ENCODE results near the gene PIP4K2A. TPM values are rescaled to one million over a fixed set of nuclear protein-coding genes. Genes with fewer than 3 reads are reported as not detected.

Gene PIP4K2A
- total and polyA plus RNA-seq, 9 donors = 4.3 to 85.6 (median 18.4) TPM

GRCh38 chr10:22609251-22609650 is 105.1 kb downstream of the PIP4K2A start:
- Histone ChIP-seq H3K4me3 (no peak overlapping the region), H3K27ac (no peak overlapping the region), H3K4me1 (ENCODE audit: insufficient read depth) (peaks cover 2% of the 10 kb centered on the region), H3K36me3 (no peaks in the 10 kb centered on the region), H3K9me3 (no peaks in the 10 kb centered on the region), H3K27me3 (no peaks in the 10 kb centered on the region)
- WGBS, 3 donors = 81 to 84% (median 84%) methylated on average over 2 of the region's 2 CpGs
- intact Hi-C loops (cut with DNase I) = no loop called here
- TF ChIP-seq EP300 (IDR thresholded peaks at IDR 0.05) (no peak), CTCF (IDR thresholded peaks at IDR 0.05) (no peak), POLR2A (IDR thresholded peaks at IDR 0.05) (no peak)
- no peak for DNase-seq

GRCh38 chr10:22607261-22607660 is 107.1 kb downstream of the PIP4K2A start:
- TF ChIP-seq CTCF (IDR thresholded peaks at IDR 0.05) (no peak), EP300 (IDR thresholded peaks at IDR 0.05) (no peak), POLR2A (IDR thresholded peaks at IDR 0.05) (no peak)
- Histone ChIP-seq H3K27ac (no peak overlapping the region), H3K36me3 (no peaks in the 10 kb centered on the region), H3K4me3 (no peak overlapping the region), H3K27me3 (no peaks in the 10 kb centered on the region), H3K9me3 (no peaks in the 10 kb centered on the region), H3K4me1 (ENCODE audit: insufficient read depth) (peaks cover 2% of the 10 kb centered on the region)
- 46 to 58% (median 58%) methylated on average over 3 of the region's 3 CpGs for WGBS, 3 donors
- no peak for DNase-seq
- intact Hi-C loops (cut with DNase I) = no loop called here

- H3K9me3 ChIP-seq = no peaks in the 10 kb centered on the region
- peaks cover 2% of the 10 kb centered on the region for H3K4me1 ChIP-seq (ENCODE audit: insufficient read depth)
- no peak for DNase-seq
- WGBS, 3 donors = 83 to 89% (median 86%) methylated on average over 6 of the region's 6 CpGs
- H3K27ac ChIP-seq = no peak overlapping the region
- H3K4me3 ChIP-seq = no peak overlapping the region
- H3K36me3 ChIP-seq = no peaks in the 10 kb centered on the region
- TF ChIP-seq POLR2A (IDR thresholded peaks at IDR 0.05) = no peak
- TF ChIP-seq EP300 (IDR thresholded peaks at IDR 0.05) = no peak
- no peak for TF ChIP-seq CTCF (IDR thresholded peaks at IDR 0.05)
- no peaks in the 10 kb centered on the region for H3K27me3 ChIP-seq
- intact Hi-C loops (cut with DNase I) = no loop called here
These were observed 108.2 kb downstream of the PIP4K2A start for GRCh38 chr10:22606164-22606614.

GRCh38 chr10:22605168-22605567 is 109.2 kb downstream of the PIP4K2A start:
- no peak for DNase-seq
- Histone ChIP-seq H3K36me3 (no peaks in the 10 kb centered on the region), H3K27ac (no peak overlapping the region), H3K4me1 (ENCODE audit: insufficient read depth) (peaks cover 2% of the 10 kb centered on the region), H3K4me3 (no peak overlapping the region), H3K9me3 (no peaks in the 10 kb centered on the region), H3K27me3 (no peaks in the 10 kb centered on the region)
- TF ChIP-seq CTCF (IDR thresholded peaks at IDR 0.05) (no peak), POLR2A (IDR thresholded peaks at IDR 0.05) (no peak), EP300 (IDR thresholded peaks at IDR 0.05) (no peak)
- intact Hi-C loops (cut with DNase I) = no loop called here
- WGBS, 3 donors = 25 to 39% (median 35%) methylated on average over 4 of the region's 4 CpGs
